Naive thymus-derived CD4-positive, alpha-beta T cell (primary cell): ENCODE measurements around the gene MANSC4. TPM values are rescaled to one million over a fixed set of nuclear protein-coding genes. Genes with fewer than 3 reads are reported as not detected.

Source experiments
- ATAC-seq: fragments of 150-1000 bp; cut with Tn5 transposase; 2 replicates; pipeline ENCODE4 v1.10.0; 2021; ENCODE audit warnings: mild to moderate bottlenecking, moderate library complexity
- CTCF ChIA-PET: fragments of 350-600 bp; sonication (Branson Sonifier 250); formaldehyde crosslinking; loops from one replicate; lab custom pipeline; 2021; ENCODE audit warnings: antibody characterized with exemption; lab: Charles Lee
- POLR2A ChIA-PET: fragments of 350-600 bp; sonication (Branson Sonifier 250); formaldehyde crosslinking; loops from one replicate; lab custom pipeline; 2021; ENCODE audit warnings: antibody characterized with exemption, inconsistent platforms; lab: Charles Lee
- DNase-seq, 9 donors: peaks; one replicate each; pipeline versions ENCODE4 v3.0.0 to v3.0.0-alpha.2; 2020 to 2022; ENCODE audit warnings: mixed read lengths in 1 of 9
- H3K27ac ChIP-seq: one replicate; pipeline ENCODE4 v1.7.0; 2013; ENCODE audit warnings: mild to moderate bottlenecking, low read depth, low read length, moderate library complexity
- H3K27me3 ChIP-seq, 2 donors: one replicate each; pipeline ENCODE4 v1.7.0; 2013; ENCODE audit warnings: low read length in 2 of 2, mild to moderate bottlenecking in 2 of 2, moderate library complexity in 2 of 2; ENCODE audit not compliant: control insufficient read depth in 2 of 2, insufficient read depth in 2 of 2
- H3K36me3 ChIP-seq, 3 experiments: 1 replicate in 2 of 3; 2 replicates in 1 of 3; pipeline ENCODE4 v1.7.0; 2013; ENCODE audit warnings: low read length in 3 of 3, mild to moderate bottlenecking in 3 of 3, moderate library complexity in 1 of 3; ENCODE audit not compliant: insufficient read depth in 3 of 3, control insufficient read depth in 2 of 3
- H3K4me1 ChIP-seq, 2 donors: one replicate each; pipeline ENCODE4 v1.7.0; 2013; ENCODE audit warnings: low read length in 2 of 2, mild to moderate bottlenecking in 2 of 2, moderate library complexity in 1 of 2; ENCODE audit not compliant: control insufficient read depth in 2 of 2, insufficient read depth in 2 of 2
- H3K4me3 ChIP-seq: 2 replicates; pipeline ENCODE4 v1.7.0; 2013; ENCODE audit warnings: mild to moderate bottlenecking, low read length
- H3K9me3 ChIP-seq, 3 experiments: 1 replicate in 2 of 3; 2 replicates in 1 of 3; pipeline ENCODE4 v1.7.0; 2013; ENCODE audit warnings: low read length in 3 of 3; ENCODE audit not compliant: control insufficient read depth in 2 of 3
- H3K27ac Mint-ChIP-seq, 9 donors: one replicate each; pipeline ENCODE4 v1.8.0; 2020 to 2022; ENCODE audit warnings: mixed read lengths in 9 of 9, mild to moderate bottlenecking in 8 of 9, moderate library complexity in 5 of 9, inconsistent platforms in 2 of 9
- H3K27me3 Mint-ChIP-seq, 5 donors: one replicate each; pipeline ENCODE4 v1.8.0; 2021 to 2022; ENCODE audit warnings: mixed read lengths in 5 of 5, mild to moderate bottlenecking in 1 of 5
- H3K36me3 Mint-ChIP-seq, 5 donors: one replicate each; pipeline ENCODE4 v1.8.0; 2020 to 2022; ENCODE audit warnings: mixed read lengths in 5 of 5, mild to moderate bottlenecking in 3 of 5, inconsistent platforms in 1 of 5
- H3K4me1 Mint-ChIP-seq, 7 donors: one replicate each; pipeline ENCODE4 v1.8.0; 2020 to 2022; ENCODE audit warnings: mixed read lengths in 7 of 7, mild to moderate bottlenecking in 3 of 7, inconsistent platforms in 1 of 7
- H3K4me3 Mint-ChIP-seq, 10 donors: one replicate each; pipeline ENCODE4 v1.8.0; 2020 to 2022; ENCODE audit warnings: mild to moderate bottlenecking in 10 of 10, mixed read lengths in 10 of 10, moderate library complexity in 6 of 10, inconsistent platforms in 2 of 10
- H3K9me3 Mint-ChIP-seq, 11 donors: one replicate each; pipeline ENCODE4 v1.8.0; 2020 to 2022; ENCODE audit warnings: mixed read lengths in 11 of 11, mild to moderate bottlenecking in 4 of 11, inconsistent platforms in 1 of 11, moderate library complexity in 1 of 11
- intact Hi-C, 2 donors: fragments of 100-400 bp; cut with micrococcal nuclease; formaldehyde crosslinking; loops; one replicate each; pipeline ENCODE4 v1.15.1; 2023
- polyA plus RNA-seq, 2 donors: library from polyadenylated mRNA; unstranded; fragments of 300-500 nt; fragmentation: Illumina TruSeq; gene quantifications; one replicate each; pipeline ENCODE4 v1.2.3, GENCODE V29; 2021
- total RNA-seq, 6 experiments: library from RNA in 5 of 6; stranded (reverse) in 5 of 6; gene quantifications; 1 replicate in 5 of 6; 2 replicates in 1 of 6; pipeline ENCODE4 v1.2.3 and lab custom pipeline; 2021 to 2026

Gene MANSC4
- total and polyA plus RNA-seq, 7 experiments from 2014 or later = 0.64 TPM; not detected in 6

DNA sequence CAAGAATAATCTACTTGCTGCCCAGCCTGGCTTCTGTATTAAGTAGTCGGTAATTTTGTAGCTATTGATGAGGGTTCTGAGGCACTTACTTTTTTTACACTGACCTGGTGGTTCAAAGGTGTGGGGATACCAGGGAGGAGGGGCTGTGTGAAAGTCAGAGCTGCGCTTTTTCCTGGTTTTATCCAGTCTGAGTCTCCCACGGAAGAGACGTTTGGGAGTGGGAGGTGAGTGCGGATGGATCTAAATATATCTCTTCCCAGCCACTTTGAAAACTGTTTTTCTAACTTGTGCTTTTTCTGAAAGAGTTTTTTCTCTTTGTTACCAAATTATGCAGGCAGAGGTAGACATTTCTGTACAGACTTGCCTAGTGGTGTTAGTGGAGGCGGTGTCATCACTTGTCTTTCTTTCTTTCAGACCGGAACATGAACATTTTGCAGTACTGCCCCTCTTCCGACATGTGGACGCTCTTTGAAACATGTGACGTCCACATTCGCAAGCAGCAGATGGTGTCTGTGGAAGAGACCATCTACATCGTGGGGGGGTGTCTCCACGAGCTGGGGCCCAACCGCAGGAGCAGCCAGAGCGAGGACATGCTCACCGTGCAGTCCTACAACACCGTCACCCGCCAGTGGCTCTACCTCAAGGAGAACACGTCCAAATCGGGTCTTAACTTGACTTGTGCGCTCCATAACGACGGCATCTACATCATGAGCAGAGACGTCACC is 17.4 kb upstream of the MANSC4 start:
- DNase-seq = no peak
- no peak overlapping the region for H3K27ac ChIP-seq
- peaks cover 0 to 1% (median 0%) of the 10 kb centered on the region in 11 donors for H3K9me3 Mint-ChIP-seq
- peaks cover 8 to 41% (median 27%) of the 10 kb centered on the region in 5 donors for H3K36me3 Mint-ChIP-seq
- peaks cover 8 to 41% (median 26%) of the 10 kb centered on the region in 7 donors for H3K4me1 Mint-ChIP-seq
- peak overlapping the region in 4 of 9 donors; percentile 16 to 50 (median 30) for H3K27ac Mint-ChIP-seq
- H3K27me3 ChIP-seq = no peaks in the 10 kb centered on the region
- peaks cover 0 to 11% of the 10 kb centered on the region in 2 donors for H3K4me1 ChIP-seq
- ATAC-seq = no peak
- POLR2A ChIA-PET = interaction anchor here (3.4 kb wide), 1 partner anchor 17 kb away, joined by 17 read pairs; the partner anchor contains the start of genes KLHL42 and MANSC4
- intact Hi-C loops = no loop called here
- H3K27me3 Mint-ChIP-seq = no peaks in the 10 kb centered on the region
- no peak overlapping the region for H3K4me3 ChIP-seq
- H3K36me3 ChIP-seq = peaks cover 0 to 26% (median 5%) of the 10 kb centered on the region in 3 experiments
- H3K4me3 Mint-ChIP-seq = no peak overlapping the region
- CTCF ChIA-PET = no interaction called here
- no peaks in the 10 kb centered on the region for H3K9me3 ChIP-seq

- H3K27me3 ChIP-seq = no peaks in the 10 kb centered on the region
- intact Hi-C loops = no loop called here
- H3K4me3 ChIP-seq = no peak overlapping the region
- peak overlapping the region in 3 of 9 donors; percentile 32 to 38 (median 35) for H3K27ac Mint-ChIP-seq
- POLR2A ChIA-PET = no interaction called here
- DNase-seq (no peak), ATAC-seq (no peak)
- peaks cover 0 to 1% (median 0%) of the 10 kb centered on the region in 11 donors for H3K9me3 Mint-ChIP-seq
- H3K4me3 Mint-ChIP-seq = no peak overlapping the region
- CTCF ChIA-PET = no interaction called here
- H3K27me3 Mint-ChIP-seq = no peaks in the 10 kb centered on the region
- H3K27ac ChIP-seq = no peak overlapping the region
- H3K4me1 Mint-ChIP-seq = peaks cover 8 to 34% (median 13%) of the 10 kb centered on the region in 7 donors
- no peaks in the 10 kb centered on the region for H3K9me3 ChIP-seq
- peaks cover 0 to 5% of the 10 kb centered on the region in 2 donors for H3K4me1 ChIP-seq
- H3K36me3 Mint-ChIP-seq = peaks cover 13 to 53% (median 29%) of the 10 kb centered on the region in 5 donors
- H3K36me3 ChIP-seq = peaks cover 0 to 34% (median 5%) of the 10 kb centered on the region in 3 experiments
These were observed 16.1 kb upstream of the MANSC4 start for GRCh38 chr12:27796128-27796527.

DNA sequence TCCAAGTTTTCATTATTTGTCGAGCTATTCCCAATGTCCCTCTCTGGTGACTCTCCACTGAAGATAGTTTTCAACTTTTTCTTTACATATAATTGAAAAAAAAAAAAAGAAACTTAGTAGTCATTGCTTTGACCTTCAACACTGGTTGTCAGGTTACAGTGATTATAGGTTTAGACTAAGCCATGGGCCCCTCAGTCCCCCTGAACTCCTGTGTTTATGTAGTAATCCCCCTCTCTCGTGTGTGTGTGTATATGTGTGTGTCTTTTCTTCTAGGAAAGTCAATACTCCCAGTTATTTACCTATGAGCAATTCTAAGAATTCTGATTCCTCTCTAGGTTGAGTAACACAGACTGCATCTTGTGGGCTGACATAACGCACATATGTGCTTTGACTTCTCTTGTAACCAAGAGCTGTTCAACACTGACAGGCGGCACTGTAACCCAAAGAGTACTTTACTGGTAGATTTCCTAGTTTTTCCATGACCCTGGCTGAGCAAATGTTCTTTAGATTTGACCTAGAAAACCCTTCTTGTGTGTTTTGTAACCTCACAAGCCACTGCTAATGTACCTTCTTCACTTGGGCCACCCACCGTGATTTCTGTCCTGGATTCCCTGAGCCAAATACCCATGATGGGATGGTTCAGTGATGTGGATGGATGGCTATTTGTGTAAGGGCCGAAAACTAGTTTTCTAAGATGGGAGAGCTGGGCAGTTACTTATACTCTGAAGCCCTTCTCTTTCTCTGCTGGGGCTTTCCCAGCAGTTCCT is 15.0 kb upstream of the MANSC4 start:
- DNase-seq = no peak
- Histone ChIP-seq H3K36me3 (peaks cover 0 to 34% (median 5%) of the 10 kb centered on the region in 3 experiments), H3K9me3 (no peaks in the 10 kb centered on the region), H3K27ac (no peak overlapping the region), H3K27me3 (no peaks in the 10 kb centered on the region), H3K4me1 (no peaks in the 10 kb centered on the region), H3K4me3 (no peak overlapping the region)
- peak overlapping the region in 8 of 9 donors; percentile 4 to 79 (median 50) for H3K27ac Mint-ChIP-seq
- intact Hi-C loops = no loop called here
- H3K9me3 Mint-ChIP-seq = peaks cover 0 to 1% (median 0%) of the 10 kb centered on the region in 11 donors
- ATAC-seq = no peak
- H3K4me1 Mint-ChIP-seq = peaks cover 0 to 27% (median 5%) of the 10 kb centered on the region in 7 donors
- H3K36me3 Mint-ChIP-seq = peaks cover 13 to 54% (median 28%) of the 10 kb centered on the region in 5 donors
- H3K27me3 Mint-ChIP-seq = no peaks in the 10 kb centered on the region
- CTCF ChIA-PET = interaction anchor here (0.7 kb wide), 1 partner anchor 66 kb away, joined by 3 read pairs; no protein-coding TSS in a partner anchor
- no peak overlapping the region for H3K4me3 Mint-ChIP-seq
- POLR2A ChIA-PET = interaction anchor here (1.2 kb wide), 1 partner anchor 15 kb away, joined by 5 read pairs; the partner anchor contains the start of genes KLHL42 and MANSC4

DNA sequence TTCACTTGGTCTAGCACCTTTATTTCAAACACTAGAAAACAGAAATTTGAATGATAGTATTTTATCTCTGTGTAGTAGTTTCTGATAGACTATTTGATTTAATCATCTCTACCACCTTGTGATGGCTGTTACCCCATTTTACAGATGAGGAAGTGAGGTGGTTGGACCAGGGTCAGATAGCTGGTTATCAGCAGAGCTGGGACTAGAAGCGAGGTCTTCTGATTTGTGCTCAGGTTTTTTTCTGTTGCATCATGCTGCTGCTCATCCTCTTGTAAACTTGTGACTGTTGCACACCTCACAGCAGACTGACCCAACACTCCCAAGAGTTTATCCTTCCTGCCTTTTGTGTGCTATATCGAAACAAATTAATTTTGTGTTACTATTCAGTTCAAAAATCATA is 10.1 kb upstream of the MANSC4 start:
- peaks cover 0 to 14% (median 8%) of the 10 kb centered on the region in 3 experiments for H3K36me3 ChIP-seq
- POLR2A ChIA-PET = interaction anchor here (0.6 to 1.2 kb wide), 4 partner anchors 10 to 17 kb away, joined by 3 to 5 read pairs (median 4); partner anchors contain the start of genes KLHL42 and MANSC4
- Mint-ChIP-seq H3K27ac (no peak overlapping the region), H3K9me3 (no peaks in the 10 kb centered on the region), H3K4me1 (peaks cover 7 to 53% (median 30%) of the 10 kb centered on the region in 7 donors), H3K36me3 (peaks cover 5 to 40% (median 16%) of the 10 kb centered on the region in 5 donors), H3K4me3 (no peak overlapping the region), H3K27me3 (no peaks in the 10 kb centered on the region)
- DNase-seq (no peak), ATAC-seq (no peak)
- intact Hi-C loops = no loop called here
- CTCF ChIA-PET = interaction anchor here (1.1 kb wide), 1 partner anchor 31 kb away, joined by 4 read pairs; no protein-coding TSS in a partner anchor
- no peak overlapping the region for H3K4me3 ChIP-seq
- no peaks in the 10 kb centered on the region for H3K4me1 ChIP-seq
- no peaks in the 10 kb centered on the region for H3K9me3 ChIP-seq
- H3K27me3 ChIP-seq = no peaks in the 10 kb centered on the region
- no peak overlapping the region for H3K27ac ChIP-seq

- H3K4me3 ChIP-seq = no peak overlapping the region
- peak overlapping the region in 1 of 9 donors; percentile 16 for H3K27ac Mint-ChIP-seq
- no peaks in the 10 kb centered on the region for H3K4me1 ChIP-seq
- peaks cover 5 to 29% (median 17%) of the 10 kb centered on the region in 5 donors for H3K36me3 Mint-ChIP-seq
- CTCF ChIA-PET = interaction anchor here (0.9 kb wide), 1 partner anchor 18 kb away, joined by 5 read pairs; no protein-coding TSS in a partner anchor
- H3K27me3 ChIP-seq = no peaks in the 10 kb centered on the region
- H3K9me3 Mint-ChIP-seq = no peaks in the 10 kb centered on the region
- no peak overlapping the region for H3K27ac ChIP-seq
- H3K36me3 ChIP-seq = peaks cover 0 to 7% (median 5%) of the 10 kb centered on the region in 3 experiments
- no peaks in the 10 kb centered on the region for H3K27me3 Mint-ChIP-seq
- ATAC-seq (no peak), DNase-seq (no peak)
- H3K9me3 ChIP-seq = no peaks in the 10 kb centered on the region
- H3K4me3 Mint-ChIP-seq = no peak overlapping the region
- peaks cover 14 to 66% (median 50%) of the 10 kb centered on the region in 7 donors for H3K4me1 Mint-ChIP-seq
- POLR2A ChIA-PET = interaction anchor here (1.3 to 1.7 kb wide), 2 partner anchors 8 to 12 kb away, joined by 3 to 6 read pairs; no protein-coding TSS in a partner anchor
- intact Hi-C loops = loop anchor here (10.0 kb wide), 2 partner anchors 263 to 763 kb away; partner anchors contain the start of genes MED21 (in 1 of the 2) and PPFIBP1 (in 1 of the 2)
These were observed 7.5 kb upstream of the MANSC4 start for GRCh38 chr12:27787559-27787958.
